Measurements from ENCODE around the gene CPLX1.

- TF ChIP-seq CTCF (IDR thresholded peaks at IDR 0.05) = no peak
- TF ChIP-seq POLR2A (IDR thresholded peaks at IDR 0.05) = no peak
These were observed 2.8 kb upstream of the CPLX1 start for GRCh38 chr4:828641-829271.
